K562 (cell line): ENCODE results near the gene LPXN. TPM values are rescaled to one million over a fixed set of nuclear protein-coding genes. Genes with fewer than 3 reads are reported as not detected.

ENCODE experiments used
- AFF1 ChIP-seq, 2 experiments: fragments of 450-650 bp; IDR thresholded peaks; 2 replicates each; pipeline ENCODE4 v1.6.1; 2018; ENCODE audit warnings: mild to moderate bottlenecking in 2 of 2, low read depth in 1 of 2; ENCODE audit not compliant: partially characterized antibody in 2 of 2
- BRF2 ChIP-seq: IDR thresholded peaks from 3 replicates; pipeline ENCODE4 v1.6.1; 2011; ENCODE audit warnings: borderline replicate concordance, mild to moderate bottlenecking; ENCODE audit not compliant: insufficient read length, insufficient read depth
- CLOCK ChIP-seq: fragments of 250-450 bp; sonication (Bioruptor Pico); IDR thresholded peaks from 2 replicates; pipeline ENCODE4 v1.4.0; 2020; ENCODE audit warnings: mild to moderate bottlenecking, moderate library complexity, borderline replicate concordance
- DMBX1 ChIP-seq: fragments of 250-450 bp; sonication (Bioruptor Pico); IDR thresholded peaks from 2 replicates; pipeline ENCODE4 v1.8.0; 2022; ENCODE audit warnings: inconsistent platforms, mild to moderate bottlenecking, moderate library complexity, borderline replicate concordance
- HDAC1 ChIP-seq, 2 experiments: fragments of 450-650 bp; IDR thresholded peaks; 2 replicates each; pipeline ENCODE4 v1.6.1; 2016 to 2017; ENCODE audit warnings: inconsistent platforms in 1 of 2, mild to moderate bottlenecking in 1 of 2, moderate library complexity in 1 of 2
- HOMEZ ChIP-seq: fragments of 250-450 bp; sonication (Bioruptor Pico); IDR thresholded peaks from 2 replicates; pipeline ENCODE4 v1.4.0; 2020; ENCODE audit warnings: mild to moderate bottlenecking, moderate library complexity
- MAFG ChIP-seq: fragments of 450-650 bp; conservative IDR thresholded peaks from 2 replicates; pipeline ENCODE4 v1.6.1; 2016; ENCODE audit warnings: missing genetic modification characterization, missing compliant biosample characterization
- NFE2 ChIP-seq: IDR thresholded peaks from 2 replicates; pipeline ENCODE4 v1.6.1; 2014; ENCODE audit warnings: antibody characterized with exemption, low read depth
- PCBP2 ChIP-seq: fragments of 200-400 bp; formaldehyde crosslinking; IDR thresholded peaks from 2 replicates; pipeline ENCODE4 v1.6.1; 2018; ENCODE audit warnings: low read length, low read depth, mild to moderate bottlenecking, moderate library complexity; ENCODE audit not compliant: poor library complexity, severe bottlenecking
- PHTF2 ChIP-seq: fragments of 250-450 bp; sonication (Bioruptor Pico); IDR thresholded peaks from 2 replicates; pipeline ENCODE4 v1.5.0; 2021; ENCODE audit warnings: mild to moderate bottlenecking
- PYGO2 ChIP-seq: fragments of 450-650 bp; IDR thresholded peaks from 2 replicates; pipeline ENCODE4 v1.6.1; 2016; ENCODE audit warnings: mild to moderate bottlenecking, missing genetic modification characterization, moderate library complexity, missing compliant biosample characterization
- SREBF1 ChIP-seq: fragments of 150-350 bp; IDR thresholded peaks from 2 replicates; pipeline ENCODE4 v1.6.1; 2014; ENCODE audit warnings: antibody characterized with exemption, low read depth, low read length, borderline replicate concordance
- ZBTB17 ChIP-seq: fragments of 450-650 bp; formaldehyde crosslinking; IDR thresholded peaks from 2 replicates; pipeline ENCODE4 v1.4.0; 2020; ENCODE audit warnings: mild to moderate bottlenecking
- ZNF121 ChIP-seq: sonication (generic); formaldehyde crosslinking; conservative IDR thresholded peaks from 2 replicates; pipeline ENCODE4 v1.8.0; 2022; ENCODE audit warnings: missing genetic modification reagents
- ZNF408 ChIP-seq: fragments of 250-450 bp; sonication (Bioruptor Pico); IDR thresholded peaks from 2 replicates; pipeline ENCODE4 v1.4.0; 2020; ENCODE audit warnings: low read depth, mild to moderate bottlenecking, moderate library complexity
- ZNF75A ChIP-seq: fragments of 450-650 bp; formaldehyde crosslinking; IDR thresholded peaks from 2 replicates; pipeline ENCODE4 v1.4.0; 2020; ENCODE audit warnings: mild to moderate bottlenecking
- ZNF77 ChIP-seq: fragments of 250-450 bp; sonication (Bioruptor Pico); IDR thresholded peaks from 2 replicates; pipeline ENCODE4 v1.5.0; 2020
- polyA plus RNA-seq, 8 experiments: library from polyadenylated mRNA; depleted of rRNA in 4 of 8; stranded (reverse) in 5 of 8; unstranded in 3 of 8; fragments of >200 nt; fragmentation: Nextera tagmentation in 2 of 8; fragmentation: Illumina TruSeq in 1 of 8; extraction: Ambion mirVana in 2 of 8; extraction: Trizol in 1 of 8; gene quantifications; 2 replicates each; pipeline versions ENCODE4 v1.2.1 to v1.2.3, GENCODE V29; 2011 to 2014; ENCODE audit warnings: inconsistent platforms in 1 of 8, missing spikeins in 1 of 8
- total RNA-seq, 7 experiments: library from RNA; depleted of rRNA in 6 of 7; stranded (reverse); fragments of >200 nt in 6 of 7; fragmentation: Illumina TruSeq in 2 of 7; extraction: Trizol in 2 of 7; gene quantifications; 2 replicates each; pipeline versions ENCODE4 v1.2.1 to v1.2.3, GENCODE V29; 2011 to 2021; ENCODE audit warnings: low replicate concordance in 1 of 7

LPXN gene
- total and polyA plus RNA-seq, 9 of the 15 experiments (the other 6 are each of a cell fraction or from before 2014, with no cell fraction given): 0.73 to 3.1 (median 2.0) TPM

GRCh38 chr11:58579192-58580129, 3.8 kb upstream of the LPXN start (continued):
- 0 out of 2 replicates have a peak, but pooled peaks have one; percentile 12 for TF ChIP-seq CLOCK (CRISPR knock-in tag)
- TF ChIP-seq PYGO2: 0 out of 2 replicates have a peak, but pooled peaks have one; percentile 31
- TF ChIP-seq ZNF77 (CRISPR knock-in tag): no peak
- TF ChIP-seq AFF1 (IDR thresholded peaks at IDR 0.05; ENCODE audit: low read depth in 1 of 2, partially characterized antibody in 2 of 2): peak in 1 of 2 experiments; percentile 91
- TF ChIP-seq ZNF75A (CRISPR knock-in tag): no peak
- no peak for TF ChIP-seq BRF2
- no peak for TF ChIP-seq PHTF2 (CRISPR knock-in tag)
- no peak for TF ChIP-seq ZNF408 (CRISPR knock-in tag)
- no peak for TF ChIP-seq MAFG (tag)
- no peak for TF ChIP-seq ZNF121 (CRISPR knock-in tag)
- no peak; the same call in 1 of the 2 replicates for TF ChIP-seq SREBF1
- TF ChIP-seq NFE2: no peak
- TF ChIP-seq DMBX1 (CRISPR knock-in tag): 0 out of 2 replicates have a peak, but pooled peaks have one; percentile 25
- TF ChIP-seq ZBTB17: peak; percentile 57
- TF ChIP-seq PCBP2: peak; percentile 46
- TF ChIP-seq HDAC1 (IDR thresholded peaks at IDR 0.05): peak; percentile 84 to 98; a peak in 3 of 4 replicates
- TF ChIP-seq HOMEZ: no peak
